ENCODE data around the gene PRKACA.
"Not testable (repeated sequence)": the region's sequence is repeated elsewhere in the genome, so short reads cannot be mapped to it uniquely, and the experiment has no call there.

PRKACA gene

GRCh38 chr19:14147797-14148605, 30.4 kb upstream of the PRKACA start:
- DNase-seq: peak; percentile 52

GRCh38 chr19:14146789-14147216, 29.2 kb upstream of the PRKACA start:
- no peak for DNase-seq

GRCh38 chr19:14146169-14146568, 28.6 kb upstream of the PRKACA start:
- DNase-seq: not testable (repeated sequence)

- DNase-seq: no peak
Observed at GRCh38 chr19:14145381-14145780, 27.8 kb upstream of the PRKACA start.

- no peak for DNase-seq
Observed at GRCh38 chr19:14142262-14143190, 25.0 kb upstream of the PRKACA start.

GRCh38 chr19:14141041-14141440, 23.5 kb upstream of the PRKACA start:
- no peak for DNase-seq

- DNase-seq: no peak
Observed at GRCh38 chr19:14139944-14140343, 22.4 kb upstream of the PRKACA start.

GRCh38 chr19:14138576-14139265, 21.2 kb upstream of the PRKACA start:
- no peak for DNase-seq

- peak; percentile 98 for DNase-seq
Observed at GRCh38 chr19:14136509-14137281, 19.1 kb upstream of the PRKACA start, which contains the start of gene ASF1B. ASF1B (minus strand) TSS chr19:14136589; CDS start chr19:14136456, 133 bp downstream.

- no peak for DNase-seq
Observed at GRCh38 chr19:14135985-14136508, 18.5 kb upstream of the PRKACA start.

- DNase-seq: no peak
Observed at GRCh38 chr19:14135355-14135754, 17.8 kb upstream of the PRKACA start.

- no peak for DNase-seq
Observed at GRCh38 chr19:14127929-14128509, 10.5 kb upstream of the PRKACA start.

GRCh38 chr19:14127176-14127575, 9.6 kb upstream of the PRKACA start:
- DNase-seq: no peak

GRCh38 chr19:14122924-14123323, 5.4 kb upstream of the PRKACA start:
- no peak for DNase-seq

- no peak for DNase-seq
Observed at GRCh38 chr19:14120497-14120780, 2.9 kb upstream of the PRKACA start.

- no peak for DNase-seq
Observed at GRCh38 chr19:14119644-14120496, 2.3 kb upstream of the PRKACA start.

GRCh38 chr19:14119146-14119545, 1.6 kb upstream of the PRKACA start:
- DNase-seq: no peak

GRCh38 chr19:14118165-14119051, 846 bp upstream of the PRKACA start:
- DNase-seq: peak; percentile 47

- DNase-seq: peak; percentile 17
Observed at GRCh38 chr19:14116918-14117578, 514 bp downstream of the PRKACA start.
